Bronchial epithelial cell (primary cell): ENCODE data around the gene CCNY. TPM values are rescaled to one million over a fixed set of nuclear protein-coding genes. Genes with fewer than 3 reads are reported as not detected.

Source experiments
- DNase-seq: peaks from one replicate; pipeline ENCODE4 v3.0.0-alpha.2; 2010; ENCODE audit warnings: low read depth
- FAIRE-seq: peaks from 2 replicates; lab custom pipeline; 2011; peaks lifted over from hg19 to GRCh38; lab: Jason Lieb, UNC
- H3K27me3 ChIP-seq: 2 replicates; pipeline ENCODE4 v1.5.1; 2011; ENCODE audit warnings: low read length; ENCODE audit not compliant: control insufficient read depth, insufficient read depth
- H3K36me3 ChIP-seq: 2 replicates; pipeline ENCODE4 v1.5.1; 2011; ENCODE audit warnings: low read length; ENCODE audit not compliant: control insufficient read depth, insufficient read depth
- H3K4me3 ChIP-seq: 2 replicates; pipeline ENCODE4 v1.5.1; 2011; ENCODE audit warnings: mild to moderate bottlenecking, low read depth, low read length, control low read depth
- total RNA-seq: library from RNA; depleted of rRNA; stranded (reverse); fragments of >200 nt; gene quantifications from 2 replicates; pipeline ENCODE4 v1.2.1, GENCODE V29; 2014
- TF ChIP-seq, protein P1 (sequence below): IDR thresholded peaks from 2 replicates; pipeline ENCODE4 v1.5.1; 2011; ENCODE audit warnings: mild to moderate bottlenecking, moderate library complexity, low read length, control low read depth, inconsistent platforms; ENCODE audit not compliant: insufficient read depth, severe bottlenecking

CCNY gene
- total RNA-seq, 1 donor from 2014 or later: 66.3 TPM

- no peak for DNase-seq
- FAIRE-seq: no peak
- H3K27me3 ChIP-seq: no peaks in the 10 kb centered on the region
- no peaks in the 10 kb centered on the region for H3K36me3 ChIP-seq
- TF ChIP-seq, protein P1, sequence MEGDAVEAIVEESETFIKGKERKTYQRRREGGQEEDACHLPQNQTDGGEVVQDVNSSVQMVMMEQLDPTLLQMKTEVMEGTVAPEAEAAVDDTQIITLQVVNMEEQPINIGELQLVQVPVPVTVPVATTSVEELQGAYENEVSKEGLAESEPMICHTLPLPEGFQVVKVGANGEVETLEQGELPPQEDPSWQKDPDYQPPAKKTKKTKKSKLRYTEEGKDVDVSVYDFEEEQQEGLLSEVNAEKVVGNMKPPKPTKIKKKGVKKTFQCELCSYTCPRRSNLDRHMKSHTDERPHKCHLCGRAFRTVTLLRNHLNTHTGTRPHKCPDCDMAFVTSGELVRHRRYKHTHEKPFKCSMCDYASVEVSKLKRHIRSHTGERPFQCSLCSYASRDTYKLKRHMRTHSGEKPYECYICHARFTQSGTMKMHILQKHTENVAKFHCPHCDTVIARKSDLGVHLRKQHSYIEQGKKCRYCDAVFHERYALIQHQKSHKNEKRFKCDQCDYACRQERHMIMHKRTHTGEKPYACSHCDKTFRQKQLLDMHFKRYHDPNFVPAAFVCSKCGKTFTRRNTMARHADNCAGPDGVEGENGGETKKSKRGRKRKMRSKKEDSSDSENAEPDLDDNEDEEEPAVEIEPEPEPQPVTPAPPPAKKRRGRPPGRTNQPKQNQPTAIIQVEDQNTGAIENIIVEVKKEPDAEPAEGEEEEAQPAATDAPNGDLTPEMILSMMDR: no peak
- no peak overlapping the region for H3K4me3 ChIP-seq
Measured at GRCh38 chr10:35343739-35344138, 7.4 kb downstream of the CCNY start.

DNA sequence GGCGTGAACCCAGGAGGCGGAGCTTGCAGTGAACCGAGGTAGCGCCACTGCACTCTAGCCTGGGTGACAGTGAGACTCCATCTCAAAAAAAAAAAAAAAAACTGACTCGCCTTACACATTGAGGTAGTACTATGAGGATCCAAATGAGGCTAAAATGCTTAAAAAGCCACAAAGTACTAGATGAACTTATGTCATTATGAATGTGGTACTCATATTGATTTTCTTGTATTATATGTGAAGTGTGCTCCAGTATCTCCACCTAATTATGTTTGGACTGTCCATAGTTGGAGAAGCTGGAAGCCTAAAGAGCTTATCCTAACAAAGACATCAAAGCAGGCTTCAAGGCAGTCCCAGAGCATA is 9.1 kb downstream of the CCNY start:
- DNase-seq: no peak

DNA sequence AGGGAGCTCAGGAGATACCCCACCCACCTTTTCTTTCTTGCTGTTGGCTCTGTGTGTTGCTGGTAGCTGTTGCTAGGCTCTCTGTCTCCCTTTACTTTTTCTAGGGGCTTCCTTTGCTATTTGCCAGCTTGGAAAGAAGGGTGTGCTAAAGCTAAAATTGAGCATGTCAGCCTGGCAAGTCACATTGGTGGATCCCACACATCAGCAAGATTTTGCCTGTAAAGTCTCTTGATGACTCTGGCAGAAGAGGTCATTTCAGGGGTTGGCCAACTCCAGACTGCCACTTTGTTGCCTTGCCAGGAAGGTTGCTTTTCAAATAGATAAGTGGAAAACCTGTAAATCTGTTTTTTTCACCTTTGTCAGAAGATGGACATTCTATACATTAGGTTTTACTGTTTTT is 9.9 kb downstream of the CCNY start:
- no peak overlapping the region for H3K4me3 ChIP-seq
- FAIRE-seq (no peak), DNase-seq (no peak)
- TF ChIP-seq, protein P1: no peak
- no peaks in the 10 kb centered on the region for H3K27me3 ChIP-seq
- H3K36me3 ChIP-seq: no peaks in the 10 kb centered on the region

More for the DNA sequence above, 9.1 kb downstream of the CCNY start:
- no peak for FAIRE-seq
- TF ChIP-seq, protein P1: no peak
- Histone ChIP-seq H3K4me3 (no peak overlapping the region), H3K27me3 (no peaks in the 10 kb centered on the region), H3K36me3 (no peaks in the 10 kb centered on the region)

- no peaks in the 10 kb centered on the region for H3K27me3 ChIP-seq
- TF ChIP-seq, protein P1: no peak
- no peak overlapping the region for H3K4me3 ChIP-seq
- H3K36me3 ChIP-seq: no peaks in the 10 kb centered on the region
- no peak for DNase-seq
- FAIRE-seq: no peak
Measured at GRCh38 chr10:35347121-35347562, 10.8 kb downstream of the CCNY start.

DNA sequence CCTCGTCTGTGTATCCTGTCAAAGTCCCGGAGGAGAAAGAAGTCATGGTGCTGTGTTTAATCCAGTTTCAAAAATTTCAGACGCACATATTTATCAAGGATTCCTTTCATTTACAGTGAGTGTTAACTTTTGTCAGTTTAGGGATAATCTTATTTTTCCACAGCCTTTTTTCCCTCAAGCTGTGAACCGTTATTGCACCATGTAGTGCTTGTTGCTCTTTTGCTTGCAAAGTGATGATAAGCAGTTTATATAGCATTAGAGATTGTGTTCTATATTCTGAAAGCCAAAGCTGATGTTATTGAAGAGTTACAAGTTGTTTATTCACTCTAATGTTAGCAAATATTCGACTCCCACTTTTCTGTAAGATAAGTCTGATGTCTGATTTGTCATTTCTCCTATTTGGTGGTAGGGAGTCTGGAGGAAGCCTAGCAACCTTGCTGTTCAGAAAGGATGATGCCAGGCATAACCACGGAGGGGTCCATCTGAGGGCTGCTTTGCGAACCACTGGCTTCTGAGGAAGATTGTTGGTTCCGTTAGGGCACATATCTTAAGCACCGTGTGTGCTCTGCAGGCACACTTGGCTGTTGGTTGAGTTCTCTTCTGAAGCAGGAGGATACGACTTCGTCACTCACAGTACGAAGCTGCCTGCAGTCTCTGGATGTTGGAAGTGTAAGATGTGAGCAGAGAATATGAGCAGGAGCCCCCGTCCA is 11.7 kb downstream of the CCNY start:
- H3K27me3 ChIP-seq: no peaks in the 10 kb centered on the region
- TF ChIP-seq, protein P1: no peak
- no peak for FAIRE-seq

More for the DNA sequence above, 11.7 kb downstream of the CCNY start:
- Histone ChIP-seq H3K36me3 (no peaks in the 10 kb centered on the region), H3K4me3 (no peak overlapping the region)
- no peak for DNase-seq
